Neural cell (in vitro differentiated cells): ENCODE measurements around the gene ADAMTS8. TPM values are rescaled to one million over a fixed set of nuclear protein-coding genes. Genes with fewer than 3 reads are reported as not detected.

Experiments
- H2AFZ ChIP-seq: fragments of 200-600, 300-800 bp; sonication (generic), shearing (Covaris generic); 2 replicates; pipeline ENCODE4 v1.6.0; 2014; ENCODE audit warnings: low read depth, mild to moderate bottlenecking, antibody characterized with exemption, low read length, moderate library complexity
- H3F3A ChIP-seq: fragments of 200-600 bp; shearing (Covaris generic); 2 replicates; pipeline ENCODE4 v1.6.1; 2016; ENCODE audit warnings: mild to moderate bottlenecking, moderate library complexity, mixed read lengths, antibody characterized with exemption, low read length; ENCODE audit not compliant: insufficient read depth, poor library complexity, severe bottlenecking
- H3K27ac ChIP-seq: fragments of 200-600, 300-800 bp; sonication (generic), shearing (Covaris generic); 2 replicates; pipeline ENCODE4 v1.5.1; 2014; ENCODE audit warnings: mild to moderate bottlenecking, low read length, moderate library complexity
- H3K27me3 ChIP-seq: fragments of 300-800, 200-600 bp; sonication (generic), shearing (Covaris generic); 2 replicates; pipeline ENCODE4 v1.6.0; 2014; ENCODE audit warnings: mild to moderate bottlenecking, low read depth, low read length, moderate library complexity; ENCODE audit not compliant: insufficient read depth
- H3K36me3 ChIP-seq: fragments of 300-800, 200-600 bp; sonication (generic), shearing (Covaris generic); 2 replicates; pipeline ENCODE4 v1.5.1; 2014; ENCODE audit warnings: mild to moderate bottlenecking, antibody characterized with exemption, low read length, moderate library complexity; ENCODE audit not compliant: insufficient read depth
- H3K4me2 ChIP-seq: fragments of 300-800, 200-600 bp; sonication (generic), shearing (Covaris generic); 2 replicates; pipeline ENCODE4 v1.6.0; 2014; ENCODE audit warnings: mild to moderate bottlenecking, low read length
- H3K4me3 ChIP-seq: fragments of 300-800, 200-600 bp; sonication (generic), shearing (Covaris generic); 2 replicates; pipeline ENCODE4 v1.5.1; 2014; ENCODE audit warnings: mild to moderate bottlenecking, low read length, moderate library complexity
- H3K79me2 ChIP-seq: fragments of 200-600 bp; shearing (Covaris generic); replicated peaks from 2 replicates; pipeline ENCODE4 v1.6.0; 2014; ENCODE audit warnings: mild to moderate bottlenecking, low read length, moderate library complexity; ENCODE audit not compliant: insufficient read depth
- H3K9ac ChIP-seq: fragments of 300-800, 200-600 bp; sonication (generic), shearing (Covaris generic); 2 replicates; pipeline ENCODE4 v1.6.1; 2016; ENCODE audit warnings: mild to moderate bottlenecking, low read length, mixed read lengths
- H3K9me2 ChIP-seq: fragments of 200-600 bp; shearing (Covaris generic); 2 replicates; pipeline ENCODE4 v1.6.1; 2016; ENCODE audit warnings: mild to moderate bottlenecking, low read length, mixed read lengths; ENCODE audit not compliant: insufficient read depth
- H3K9me3 ChIP-seq: fragments of 200-600, 300-800 bp; sonication (generic), shearing (Covaris generic); 2 replicates; pipeline ENCODE4 v1.6.1; 2016; ENCODE audit warnings: mild to moderate bottlenecking, mixed run types, low read length, moderate library complexity, mixed read lengths
- H4K20me1 ChIP-seq: fragments of 200-600 bp; shearing (Covaris generic); 2 replicates; pipeline ENCODE4 v1.6.1; 2016; ENCODE audit warnings: mild to moderate bottlenecking, mixed run types; ENCODE audit not compliant: insufficient read depth
- CTCF ChIP-seq: fragments of 450-650 bp; IDR thresholded peaks from 2 replicates; pipeline ENCODE4 v1.5.1; 2014; ENCODE audit warnings: antibody characterized with exemption, mild to moderate bottlenecking, moderate library complexity; ENCODE audit not compliant: poor library complexity, severe bottlenecking
- EP300 ChIP-seq: fragments of 450-650 bp; conservative IDR thresholded peaks from 2 replicates; pipeline ENCODE4 v1.6.1; 2014; ENCODE audit warnings: antibody characterized with exemption, mild to moderate bottlenecking, moderate library complexity; ENCODE audit not compliant: poor library complexity, severe bottlenecking
- EZH2 ChIP-seq: fragments of 200-600, 300-800 bp; shearing (Covaris generic), sonication (generic); IDR thresholded peaks from 2 replicates; pipeline ENCODE4 v1.6.1; 2014; ENCODE audit warnings: antibody characterized with exemption, low read length, borderline replicate concordance, mild to moderate bottlenecking; ENCODE audit not compliant: insufficient read depth, poor library complexity, severe bottlenecking
- MXI1 ChIP-seq: fragments of 450-650 bp; conservative IDR thresholded peaks from 2 replicates; pipeline ENCODE4 v1.6.1; 2014; ENCODE audit warnings: antibody characterized with exemption, mild to moderate bottlenecking; ENCODE audit not compliant: poor library complexity, severe bottlenecking
- POLR2AphosphoS5 ChIP-seq: IDR thresholded peaks from 2 replicates; pipeline ENCODE4 v1.6.1; 2012
- RAD21 ChIP-seq: fragments of 450-650 bp; conservative IDR thresholded peaks from 2 replicates; pipeline ENCODE4 v1.6.1; 2014; ENCODE audit warnings: antibody characterized with exemption, mild to moderate bottlenecking, moderate library complexity
- REST ChIP-seq: IDR thresholded peaks from 2 replicates; pipeline ENCODE4 v1.6.1; 2012; ENCODE audit warnings: borderline replicate concordance
- SMC3 ChIP-seq: fragments of 450-650 bp; conservative IDR thresholded peaks from 2 replicates; pipeline ENCODE4 v1.6.1; 2014; ENCODE audit warnings: antibody characterized with exemption, mild to moderate bottlenecking, moderate library complexity; ENCODE audit not compliant: poor library complexity
- TAF1 ChIP-seq: IDR thresholded peaks from 2 replicates; pipeline ENCODE4 v1.6.1; 2012; ENCODE audit warnings: low read depth
- polyA plus RNA-seq: library from polyadenylated mRNA; depleted of rRNA; stranded (reverse); fragments of >200 nt; gene quantifications from 2 replicates; pipeline ENCODE4 v1.2.3, GENCODE V29; 2014

The ADAMTS8 gene
- polyA plus RNA-seq, 1 donor from 2014 or later, result 0.94 TPM

GRCh38 chr11:130477586-130478203 is 49.3 kb upstream of the ADAMTS8 start:
- H3F3A ChIP-seq, result no peaks in the 10 kb centered on the region
- H3K27me3 ChIP-seq, result no peaks in the 10 kb centered on the region
- H4K20me1 ChIP-seq, result no peaks in the 10 kb centered on the region
- no peak overlapping the region for H2AFZ ChIP-seq
- no peaks in the 10 kb centered on the region for H3K36me3 ChIP-seq
- no peak overlapping the region for H3K4me3 ChIP-seq
- no peak overlapping the region for H3K9ac ChIP-seq
- H3K4me2 ChIP-seq, result no peak overlapping the region
- H3K79me2 ChIP-seq, result no peaks in the 10 kb centered on the region
- H3K9me3 ChIP-seq, result no peaks in the 10 kb centered on the region
- H3K27ac ChIP-seq, result no peak overlapping the region
- TF ChIP-seq MXI1 (no peak), EZH2 (no peak), TAF1 (no peak), POLR2AphosphoS5 (no peak), EP300 (no peak), RAD21 (no peak), CTCF (no peak), SMC3 (no peak), REST (no peak)
- no peaks in the 10 kb centered on the region for H3K9me2 ChIP-seq

GRCh38 chr11:130476922-130477491 is 48.6 kb upstream of the ADAMTS8 start:
- H3K9ac ChIP-seq, result no peak overlapping the region
- H3K79me2 ChIP-seq, result no peaks in the 10 kb centered on the region
- H3K27me3 ChIP-seq, result no peaks in the 10 kb centered on the region
- H3K9me2 ChIP-seq, result no peaks in the 10 kb centered on the region
- no peak overlapping the region for H3K4me2 ChIP-seq
- no peaks in the 10 kb centered on the region for H3K36me3 ChIP-seq
- no peak overlapping the region for H2AFZ ChIP-seq
- no peak overlapping the region for H3K4me3 ChIP-seq
- H3F3A ChIP-seq, result no peaks in the 10 kb centered on the region
- H3K27ac ChIP-seq, result no peak overlapping the region
- no peaks in the 10 kb centered on the region for H4K20me1 ChIP-seq
- H3K9me3 ChIP-seq, result no peaks in the 10 kb centered on the region
- TF ChIP-seq EP300 (no peak), RAD21 (no peak)
